HG02943 (cell line): ENCODE measurements around the gene ZNF804B.

ENCODE experiments used
- ATAC-seq: cut with Tn5 transposase; IDR thresholded peaks from one replicate; pipeline ENCODE4 v1.9.1; 2021; ENCODE audit warnings: mild to moderate bottlenecking, low read depth, moderate library complexity; ENCODE audit not compliant: unreplicated experiment

Gene ZNF804B

GRCh38 chr7:88759230-88760135, at the start of gene ZNF804B:
Gene ZNF804B (plus strand): TSS chr7:88759700. CDS start chr7:88759977, 277 bp downstream.
- ATAC-seq = no peak

DNA sequence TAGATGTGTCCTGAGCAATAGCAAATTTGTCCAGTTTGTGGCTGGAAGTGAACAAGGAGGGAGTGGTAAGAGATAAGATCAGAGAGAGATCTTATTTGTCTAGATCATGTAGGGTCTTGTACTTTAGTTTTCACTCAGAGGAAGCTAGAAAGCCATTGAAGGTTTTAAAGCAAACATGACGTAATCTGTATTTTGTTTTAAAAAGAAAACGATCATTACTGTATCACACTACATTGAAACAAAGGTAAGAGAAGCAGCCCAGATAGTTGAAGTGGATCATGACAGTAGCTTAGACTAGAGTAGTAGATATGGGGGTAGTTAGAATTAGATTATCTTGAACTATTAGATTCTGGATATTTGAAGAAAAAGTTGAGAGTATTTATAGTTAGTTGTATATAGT, 23.6 kb upstream of the ZNF804B start:
- ATAC-seq = no peak

GRCh38 chr7:88737632-88738031, 21.9 kb upstream of the ZNF804B start:
- ATAC-seq = no peak

DNA sequence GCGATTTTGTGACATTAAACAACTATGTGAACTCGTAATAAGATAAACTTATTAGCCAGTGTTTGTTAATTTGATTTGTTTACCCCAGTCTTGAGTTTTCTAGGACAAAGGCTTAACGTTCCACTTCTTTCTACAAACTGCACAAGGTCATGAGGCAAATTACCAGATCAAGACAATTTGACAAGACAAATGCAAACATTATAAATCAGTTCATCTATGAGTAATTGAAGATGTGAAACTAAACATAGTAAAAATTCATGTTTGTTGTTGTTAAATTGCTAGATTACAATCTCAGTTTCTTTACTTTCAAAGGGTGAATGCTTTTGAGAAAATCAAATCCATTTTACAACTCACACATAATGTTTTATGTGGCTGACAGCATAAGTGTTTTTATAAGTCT, 13.4 kb upstream of the ZNF804B start:
- no peak for ATAC-seq

DNA sequence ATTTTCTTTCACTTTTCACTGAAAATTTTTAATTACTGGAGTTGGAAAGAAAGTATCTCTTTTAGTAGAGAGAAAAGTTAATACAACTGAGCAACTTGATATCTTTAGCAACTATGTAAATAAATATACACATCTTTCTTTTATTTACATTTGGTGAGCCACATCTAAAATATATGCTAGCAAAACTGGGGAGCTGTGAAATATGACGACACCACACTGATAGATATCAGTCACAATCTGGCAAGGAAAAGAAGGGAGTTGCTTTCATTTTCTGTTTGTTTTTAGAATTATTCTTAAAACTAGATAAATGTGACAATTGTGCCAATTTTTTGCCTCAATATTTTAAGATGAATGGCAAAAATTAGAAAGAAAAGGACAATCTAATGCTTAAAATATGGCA, 2.7 kb upstream of the ZNF804B start:
- no peak for ATAC-seq

- ATAC-seq = no peak
Measured at GRCh38 chr7:88757371-88757770, 2.1 kb upstream of the ZNF804B start.

GRCh38 chr7:88758381-88759229, 895 bp upstream of the ZNF804B start:
- no peak for ATAC-seq

- ATAC-seq = no peak
Measured at GRCh38 chr7:88760136-88760515, 626 bp downstream of the ZNF804B start.

- ATAC-seq = no peak
Measured at GRCh38 chr7:88761779-88762178, 2.3 kb downstream of the ZNF804B start.

DNA sequence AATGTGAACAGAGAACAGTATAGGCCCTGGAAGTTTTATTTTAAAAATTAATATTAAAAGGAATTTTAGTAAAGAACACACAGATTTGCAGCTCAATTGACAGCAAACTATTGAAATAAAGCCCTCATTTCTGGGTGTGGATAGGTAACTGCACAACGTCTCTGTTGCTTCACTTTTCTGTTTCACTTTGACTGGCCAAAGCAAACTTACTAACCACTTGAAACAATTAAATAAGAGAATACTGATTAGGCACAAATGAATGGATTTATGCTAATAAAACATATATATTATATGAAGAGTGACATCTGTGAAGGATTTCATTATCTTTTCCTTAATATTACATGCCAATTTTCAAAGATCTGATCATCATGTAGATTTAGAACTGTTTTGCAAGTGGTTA, 11.9 kb downstream of the ZNF804B start:
- ATAC-seq = no peak

DNA sequence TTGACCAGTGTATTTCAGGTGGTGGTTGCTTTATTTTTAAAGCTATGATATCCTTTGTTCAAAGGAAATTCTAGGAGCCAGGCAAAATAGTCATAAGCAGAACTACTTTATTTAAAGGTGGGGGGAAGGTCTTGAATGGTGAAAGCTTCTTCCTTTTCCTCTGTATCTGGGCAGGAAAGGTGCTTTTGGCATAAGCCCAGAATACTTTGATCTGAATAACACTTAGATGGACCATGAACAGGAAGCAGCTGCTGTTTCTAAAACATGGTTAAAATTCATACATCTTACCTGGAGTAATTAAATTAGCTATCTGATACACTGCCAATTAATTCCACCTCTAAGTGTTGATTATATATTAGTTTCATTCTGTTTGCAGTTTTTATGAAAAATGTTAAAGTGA, 13.3 kb downstream of the ZNF804B start:
- no peak for ATAC-seq

DNA sequence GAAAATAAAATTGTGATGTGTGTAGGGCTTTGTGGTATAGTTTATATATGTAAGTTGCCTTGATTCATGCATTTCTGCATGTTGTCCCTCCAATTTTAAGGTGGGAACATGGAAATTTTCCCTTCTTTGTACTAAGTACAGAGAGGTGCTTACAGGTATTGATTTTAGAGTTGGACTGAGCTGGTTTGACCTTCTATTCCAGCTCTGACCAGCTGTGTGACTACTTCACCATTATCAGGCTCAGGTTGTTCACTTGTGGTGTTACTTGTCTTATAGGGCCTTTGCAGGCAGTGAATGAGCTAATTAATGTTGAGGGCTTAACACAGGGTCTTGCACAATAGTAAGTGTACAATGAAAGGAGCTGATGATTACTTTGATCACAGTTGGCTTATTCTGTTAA, 16.3 kb downstream of the ZNF804B start:
- no peak for ATAC-seq

DNA sequence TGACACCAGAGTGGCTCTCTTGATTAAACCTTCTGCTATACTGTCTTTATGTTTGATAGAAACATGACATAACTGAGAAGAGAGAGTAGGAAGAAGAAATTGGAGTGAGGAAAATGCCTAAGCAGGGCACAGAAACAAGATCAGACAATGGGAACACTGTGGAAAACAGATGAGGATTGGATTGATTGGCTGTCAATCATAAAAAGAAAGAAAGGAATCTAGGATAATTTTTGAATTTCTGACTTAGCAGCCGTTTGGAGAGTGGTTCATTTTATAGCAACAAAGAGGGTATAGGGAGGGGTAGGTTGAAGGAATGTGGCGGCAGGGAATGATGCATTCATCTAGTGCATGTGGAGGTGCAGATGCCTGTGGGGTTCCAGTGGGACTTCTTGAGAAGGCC, 28.3 kb downstream of the ZNF804B start:
- ATAC-seq = no peak

- ATAC-seq = no peak
Measured at GRCh38 chr7:88789480-88790064, 30.1 kb downstream of the ZNF804B start.

GRCh38 chr7:88791891-88792290, 32.4 kb downstream of the ZNF804B start:
- no peak for ATAC-seq

DNA sequence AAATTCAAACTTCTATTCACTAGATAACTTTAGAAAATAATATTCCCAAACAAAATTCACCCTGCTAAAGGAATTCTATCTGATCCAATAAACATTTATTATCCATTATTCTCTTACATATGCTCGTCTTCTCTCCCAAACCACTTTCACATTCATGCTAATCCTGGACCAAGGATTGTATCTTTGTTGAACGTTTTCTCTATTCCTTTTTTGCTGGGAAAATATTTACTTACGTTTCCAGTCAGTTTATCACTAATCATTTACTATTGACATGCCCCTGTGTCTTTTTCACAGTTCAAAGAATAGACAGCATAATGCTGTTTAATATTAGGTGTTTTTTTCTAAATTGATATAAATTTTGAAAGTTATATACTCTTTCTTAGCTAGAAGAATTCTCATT, 32.9 kb downstream of the ZNF804B start:
- no peak for ATAC-seq

DNA sequence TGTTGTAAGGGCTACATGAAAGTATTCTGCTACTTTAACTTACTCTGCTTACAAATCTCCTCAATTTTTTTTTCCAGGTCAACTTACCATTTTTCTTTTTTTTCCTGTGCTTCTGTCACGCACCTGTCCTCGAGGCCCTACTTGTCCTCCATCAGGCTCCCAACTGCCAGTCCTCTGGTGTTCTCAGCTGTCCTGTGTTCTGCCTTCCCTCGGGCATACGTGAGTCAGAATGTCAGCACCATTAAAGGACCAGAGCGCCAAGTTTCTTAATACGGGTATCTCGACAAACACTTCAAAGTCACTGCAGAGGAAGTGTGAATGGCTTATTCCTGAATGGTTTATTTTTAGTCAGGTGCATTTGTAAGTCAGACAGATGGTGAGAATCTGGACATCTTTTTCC, 36.1 kb downstream of the ZNF804B start, which contains the start of gene TEX47:
TEX47 (minus strand) TSS at position 185 of the 400 bp plus-strand sequence. CDS start 795 bp downstream, outside the sequence.
- ATAC-seq = no peak

DNA sequence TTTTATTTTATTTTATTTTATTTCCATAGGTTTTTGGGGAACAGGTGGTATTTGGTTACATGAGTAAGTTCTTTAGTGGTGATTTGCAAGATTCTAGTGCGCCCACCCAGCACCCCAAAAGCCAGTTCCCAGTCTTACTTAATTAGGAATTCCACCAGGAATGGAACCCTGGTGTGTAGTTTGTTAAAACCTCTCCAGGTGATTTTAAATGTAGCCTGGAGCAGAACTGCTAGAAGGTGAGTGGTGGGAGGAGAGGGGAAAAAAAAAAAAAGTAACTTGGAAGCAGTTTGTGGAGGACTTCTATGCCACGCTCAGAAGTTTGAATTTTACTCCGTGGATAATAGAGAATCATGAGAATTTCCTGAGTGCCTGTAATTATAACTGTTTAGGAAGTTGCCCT, 41.5 kb downstream of the ZNF804B start:
- ATAC-seq = no peak

GRCh38 chr7:88806280-88807037, 47.0 kb downstream of the ZNF804B start:
- ATAC-seq = no peak

- ATAC-seq = no peak
Measured at GRCh38 chr7:88818552-88818951, 59.1 kb downstream of the ZNF804B start.
